GM08714 (cell line): ENCODE data around the gene C19orf44.
"Not testable (repeated sequence)": the region's sequence is repeated elsewhere in the genome, so short reads cannot be mapped to it uniquely, and the experiment has no call there.

ENCODE experiments used
- H3K4me3 ChIP-seq: fragments of 200-500 bp; sonication (Bioruptor generic); 2 replicates; pipeline ENCODE4 v1.5.1; 2014; ENCODE audit warnings: mild to moderate bottlenecking, low read length, inconsistent platforms
- ZNF274 ChIP-seq: IDR thresholded peaks from 2 replicates; pipeline ENCODE4 v1.6.1; 2012; ENCODE audit warnings: mild to moderate bottlenecking, low read depth, low read length

Gene C19orf44

GRCh38 chr19:16530540-16531379, 34.6 kb downstream of the C19orf44 start:
- H3K4me3 ChIP-seq, result no peak overlapping the region
- TF ChIP-seq ZNF274, result no peak

GRCh38 chr19:16531380-16531669, 35.1 kb downstream of the C19orf44 start:
- no peak overlapping the region for H3K4me3 ChIP-seq
- TF ChIP-seq ZNF274, result no peak

- no peak for TF ChIP-seq ZNF274
Measured at GRCh38 chr19:16532440-16533234, 36.4 kb downstream of the C19orf44 start.

GRCh38 chr19:16535381-16535780, 39.2 kb downstream of the C19orf44 start:
- no peak for TF ChIP-seq ZNF274
- no peak overlapping the region for H3K4me3 ChIP-seq

More at GRCh38 chr19:16532440-16533234, 36.4 kb downstream of the C19orf44 start:
- no peak overlapping the region for H3K4me3 ChIP-seq

- TF ChIP-seq ZNF274, result no peak
- no peak overlapping the region for H3K4me3 ChIP-seq
Measured at GRCh38 chr19:16536130-16536529, 39.9 kb downstream of the C19orf44 start.

GRCh38 chr19:16537111-16537510, 40.9 kb downstream of the C19orf44 start:
- H3K4me3 ChIP-seq, result no peak overlapping the region
- no peak for TF ChIP-seq ZNF274

- H3K4me3 ChIP-seq, result peak overlapping the region; percentile 87
- TF ChIP-seq ZNF274, result no peak
Measured at GRCh38 chr19:16540948-16541347, 44.8 kb downstream of the C19orf44 start.

- H3K4me3 ChIP-seq, result peak overlapping the region; percentile 87
- no peak for TF ChIP-seq ZNF274
Measured at GRCh38 chr19:16541526-16542044, 45.4 kb downstream of the C19orf44 start.

- no peak for TF ChIP-seq ZNF274
- H3K4me3 ChIP-seq, result peak within 1 kb of the TSS; percentile 87
Measured at GRCh38 chr19:16542045-16542909, 46.1 kb downstream of the C19orf44 start, which contains the start of gene CHERP. CHERP (minus strand) TSS chr19:16542437; CDS start chr19:16542378, 59 bp downstream.

GRCh38 chr19:16542910-16543472, 46.8 kb downstream of the C19orf44 start:
- TF ChIP-seq ZNF274, result no peak
- peak overlapping the region; percentile 87 for H3K4me3 ChIP-seq

GRCh38 chr19:16543734-16544133, 47.5 kb downstream of the C19orf44 start:
- H3K4me3 ChIP-seq, result peak overlapping the region; percentile 87; the same call in 1 of the 2 replicates

- H3K4me3 ChIP-seq, result no peak overlapping the region; the same call in 1 of the 2 replicates
- TF ChIP-seq ZNF274, result no peak
Measured at GRCh38 chr19:16544473-16545231, 48.5 kb downstream of the C19orf44 start.

GRCh38 chr19:16548956-16549355, 52.8 kb downstream of the C19orf44 start:
- no peak overlapping the region for H3K4me3 ChIP-seq
- TF ChIP-seq ZNF274, result no peak

GRCh38 chr19:16551902-16552301, 55.7 kb downstream of the C19orf44 start:
- not testable (repeated sequence) for H3K4me3 ChIP-seq
